H1 (cell line): ENCODE measurements around the gene GGT6. TPM values are rescaled to one million over a fixed set of nuclear protein-coding genes. Genes with fewer than 3 reads are reported as not detected.

ENCODE experiments used
- CTCF ChIA-PET: fragments of 300-600 bp; sonication (Branson Sonifier 250); formaldehyde crosslinking; loops from one replicate; lab custom pipeline; 2021; ENCODE audit not compliant: partially characterized antibody; lab: Charles Lee
- POLR2A ChIA-PET: fragments of 300-600 bp; sonication (Branson Sonifier 250); formaldehyde crosslinking; loops from one replicate; lab custom pipeline; 2021; ENCODE audit warnings: inconsistent platforms; ENCODE audit not compliant: partially characterized antibody; lab: Charles Lee
- DNase-seq, 2 experiments: peaks; one replicate each; pipeline versions ENCODE4 v3.0.0 to v3.0.0-alpha.2; 2010 to 2022; ENCODE audit warnings: low spot score in 2 of 2, low read depth in 1 of 2, mixed read lengths in 1 of 2
- FAIRE-seq: peaks from 2 replicates; lab custom pipeline; 2011; peaks lifted over from hg19 to GRCh38; lab: Jason Lieb, UNC
- H2AFZ ChIP-seq: 2 replicates; pipeline ENCODE4 v1.8.1; 2012; ENCODE audit warnings: low read length, inconsistent platforms
- H2AK5ac ChIP-seq: 2 replicates; pipeline ENCODE4 v1.6.1; 2013; ENCODE audit warnings: low read depth, low read length
- H2BK120ac ChIP-seq: replicated peaks from 2 replicates; pipeline ENCODE3; 2013; ENCODE audit warnings: low read depth, low read length, inconsistent platforms
- H2BK12ac ChIP-seq: 2 replicates; pipeline ENCODE4 v1.6.1; 2013; ENCODE audit warnings: low read depth, low read length
- H2BK15ac ChIP-seq: 2 replicates; pipeline ENCODE4 v1.6.1; 2013; ENCODE audit warnings: low read length
- H2BK20ac ChIP-seq: 2 replicates; pipeline ENCODE4 v1.6.1; 2013; ENCODE audit warnings: low read length
- H2BK5ac ChIP-seq: 2 replicates; pipeline ENCODE4 v1.6.1; 2013; ENCODE audit warnings: low read depth, low read length
- H3K14ac ChIP-seq: 2 replicates; pipeline ENCODE4 v1.6.1; 2013; ENCODE audit warnings: inconsistent platforms; ENCODE audit not compliant: insufficient read length
- H3K18ac ChIP-seq: 2 replicates; pipeline ENCODE4 v1.6.1; 2013; ENCODE audit warnings: low read length; ENCODE audit errors: extremely low read depth
- H3K23ac ChIP-seq: 2 replicates; pipeline ENCODE4 v1.6.1; 2013; ENCODE audit warnings: inconsistent platforms; ENCODE audit not compliant: insufficient read length
- H3K23me2 ChIP-seq: 2 replicates; pipeline ENCODE4 v1.6.1; 2013; ENCODE audit warnings: low read depth, low read length
- H3K27ac ChIP-seq: 2 replicates; pipeline ENCODE4 v1.6.1; 2011; ENCODE audit warnings: low read depth, low read length, inconsistent platforms
- H3K27me3 ChIP-seq, 4 experiments: replicated peaks in 1 of 4; 1 replicate in 1 of 4; 2 replicates in 3 of 4; pipeline versions ENCODE4 v1.6.1 to v1.8.1; 2011 to 2013; ENCODE audit warnings: low read length in 3 of 4, mild to moderate bottlenecking in 3 of 4, inconsistent platforms in 2 of 4, mixed read lengths in 2 of 4, moderate library complexity in 1 of 4; ENCODE audit not compliant: control insufficient read depth in 3 of 4, insufficient read depth in 3 of 4; ENCODE audit errors: extremely low read depth in 1 of 4
- H3K36me3 ChIP-seq, 4 experiments: 2 replicates each; pipeline versions ENCODE4 v1.6.1 to v1.8.1; 2011 to 2013; ENCODE audit warnings: mild to moderate bottlenecking in 4 of 4, low read length in 3 of 4, moderate library complexity in 2 of 4, control low read depth in 1 of 4, inconsistent platforms in 1 of 4; ENCODE audit not compliant: insufficient read depth in 4 of 4, control insufficient read depth in 2 of 4
- H3K4ac ChIP-seq: replicated peaks from 2 replicates; pipeline ENCODE3; 2013; ENCODE audit warnings: low read length, low read depth, mixed read lengths, inconsistent platforms; ENCODE audit not compliant: insufficient read length
- H3K4me1 ChIP-seq, 4 experiments: replicated peaks in 1 of 4; 1 replicate in 1 of 4; 2 replicates in 3 of 4; pipeline versions ENCODE4 v1.6.1 to v1.8.1; 2011 to 2013; ENCODE audit warnings: low read length in 3 of 4, inconsistent platforms in 2 of 4, mixed read lengths in 1 of 4; ENCODE audit not compliant: insufficient read depth in 4 of 4, control insufficient read depth in 3 of 4
- H3K4me2 ChIP-seq, 2 experiments: 2 replicates each; pipeline versions ENCODE4 v1.6.1 to v1.8.1; 2011 to 2013; ENCODE audit warnings: low read depth in 2 of 2, low read length in 2 of 2, control low read depth in 1 of 2, inconsistent platforms in 1 of 2, mild to moderate bottlenecking in 1 of 2; ENCODE audit not compliant: insufficient read depth in 1 of 2
- H3K4me3 ChIP-seq, 4 experiments: fragments of 200-600, 300-600 bp in 1 of 4; sonication (generic), shearing (Covaris generic), sonication (Bioruptor Twin) in 1 of 4; 2 replicates each; pipeline versions ENCODE4 v1.5.1 to v1.8.1; 2011 to 2016; ENCODE audit warnings: low read length in 4 of 4, low read depth in 3 of 4, control low read depth in 2 of 4, inconsistent platforms in 2 of 4, mild to moderate bottlenecking in 2 of 4, mixed read lengths in 1 of 4, moderate library complexity in 1 of 4; ENCODE audit not compliant: insufficient read depth in 2 of 4; ENCODE audit errors: extremely low read depth in 1 of 4
- H3K56ac ChIP-seq: replicated peaks from 2 replicates; pipeline ENCODE3; 2013; ENCODE audit warnings: low read depth, mild to moderate bottlenecking, mixed read lengths, low read length, inconsistent platforms; ENCODE audit not compliant: insufficient read length
- H3K79me1 ChIP-seq: 2 replicates; pipeline ENCODE4 v1.6.1; 2013; ENCODE audit warnings: low read depth, low read length, control low read depth
- H3K79me2 ChIP-seq, 2 experiments: 2 replicates each; pipeline versions ENCODE4 v1.6.1 to v1.8.1; 2012 to 2013; ENCODE audit warnings: low read length in 2 of 2, mild to moderate bottlenecking in 2 of 2, inconsistent platforms in 1 of 2; ENCODE audit not compliant: insufficient read depth in 2 of 2, control insufficient read depth in 1 of 2
- H3K9ac ChIP-seq, 4 experiments: replicated peaks in 1 of 4; 1 replicate in 1 of 4; 2 replicates in 3 of 4; pipeline versions ENCODE4 v1.6.1 to v1.8.1; 2011 to 2013; ENCODE audit warnings: low read depth in 3 of 4, low read length in 3 of 4, control low read depth in 2 of 4, mild to moderate bottlenecking in 2 of 4, moderate library complexity in 2 of 4, inconsistent platforms in 1 of 4; ENCODE audit errors: extremely low read depth in 1 of 4
- H3K9me3 ChIP-seq, 2 experiments: 2 replicates each; pipeline versions ENCODE4 v1.6.1 to v1.8.1; 2012 to 2013; ENCODE audit warnings: mild to moderate bottlenecking in 2 of 2, moderate library complexity in 2 of 2, control low read depth in 1 of 2, inconsistent platforms in 1 of 2, low read depth in 1 of 2, low read length in 1 of 2, mixed read lengths in 1 of 2; ENCODE audit not compliant: insufficient read depth in 2 of 2
- H4K20me1 ChIP-seq, 2 experiments: replicated peaks in 1 of 2; 2 replicates each; pipeline versions ENCODE3 to v1.8.1; 2011 to 2013; ENCODE audit warnings: inconsistent platforms in 2 of 2, low read length in 2 of 2, mild to moderate bottlenecking in 1 of 2; ENCODE audit not compliant: insufficient read depth in 2 of 2, control insufficient read depth in 1 of 2
- H4K5ac ChIP-seq: 2 replicates; pipeline ENCODE4 v1.6.1; 2013; ENCODE audit warnings: low read length, low read depth, mixed read lengths, inconsistent platforms; ENCODE audit not compliant: insufficient read length
- H4K8ac ChIP-seq: 2 replicates; pipeline ENCODE4 v1.8.0; 2013; ENCODE audit warnings: mild to moderate bottlenecking, moderate library complexity, low read length, inconsistent platforms; ENCODE audit not compliant: insufficient read depth; ENCODE audit errors: extremely low read depth
- H4K91ac ChIP-seq: replicated peaks from 2 replicates; pipeline ENCODE3; 2013; ENCODE audit warnings: low read length, mixed read lengths, inconsistent platforms; ENCODE audit not compliant: insufficient read length
- BRCA1 ChIP-seq: IDR thresholded peaks from 2 replicates; pipeline ENCODE4 v1.6.1; 2012; ENCODE audit warnings: low read depth, low read length, improper control_type of control experiment
- EGR1 ChIP-seq: IDR thresholded peaks from 2 replicates; pipeline ENCODE4 v1.6.1; 2011; ENCODE audit warnings: low read depth, low read length, borderline replicate concordance
- EP300 ChIP-seq, 2 experiments: IDR thresholded peaks; 1 replicate in 1 of 2; 2 replicates in 1 of 2; pipeline ENCODE4 v1.6.1; 2011 to 2012; ENCODE audit warnings: low read depth in 2 of 2, low read length in 2 of 2, mild to moderate bottlenecking in 2 of 2, borderline replicate concordance in 1 of 2, inconsistent platforms in 1 of 2, moderate library complexity in 1 of 2
- EZH2 ChIP-seq: fragments of 200-600 bp; sonication (generic); IDR thresholded peaks from 2 replicates; pipeline ENCODE4 v1.7.1; 2012; ENCODE audit warnings: low read depth, mild to moderate bottlenecking, moderate library complexity, low read length, inconsistent platforms; ENCODE audit not compliant: severe bottlenecking
- KDM1A ChIP-seq: fragments of 200-600, 300-600 bp; sonication (generic); IDR thresholded peaks from 2 replicates; pipeline ENCODE4 v1.7.1; 2016; ENCODE audit warnings: mild to moderate bottlenecking, low read length, borderline replicate concordance
- PHF8 ChIP-seq: fragments of 200-600 bp; sonication (generic); conservative IDR thresholded peaks from 2 replicates; pipeline ENCODE4 v1.7.1; 2012; ENCODE audit warnings: low read depth, mild to moderate bottlenecking, inconsistent platforms, low read length, moderate library complexity
- RNF2 ChIP-seq: fragments of 200-900, 300-1000 bp; sonication (generic); IDR thresholded peaks from 2 replicates; pipeline ENCODE4 v1.7.1; 2016; ENCODE audit warnings: borderline replicate concordance, low read depth, mild to moderate bottlenecking, antibody characterized with exemption, low read length; ENCODE audit not compliant: poor library complexity, severe bottlenecking; ENCODE audit errors: missing control alignments
- SP1 ChIP-seq: IDR thresholded peaks from 2 replicates; pipeline ENCODE4 v1.6.1; 2011; ENCODE audit warnings: low read depth, low read length
- SRF ChIP-seq: IDR thresholded peaks from 2 replicates; pipeline ENCODE4 v1.6.1; 2011; ENCODE audit warnings: mild to moderate bottlenecking, low read depth, low read length, moderate library complexity
- TAF1 ChIP-seq: IDR thresholded peaks from 2 replicates; pipeline ENCODE4 v1.6.1; 2011; ENCODE audit warnings: mild to moderate bottlenecking, low read depth, low read length
- TCF12 ChIP-seq: IDR thresholded peaks from 2 replicates; pipeline ENCODE4 v1.6.1; 2011; ENCODE audit warnings: low read depth, mild to moderate bottlenecking, low read length
- WGBS, 2 experiments: shearing (Covaris generic) in 1 of 2; methylation state at CpG; one replicate each; pipeline versions ENCODE4 v1.1.6 to v1.1.7; 2013 to 2015; ENCODE audit warnings: low lambda C conversion rate in 2 of 2, mixed read lengths in 2 of 2, inconsistent platforms in 1 of 2, low coverage in 1 of 2, missing lambda C conversion rate in 1 of 2; ENCODE audit not compliant: insufficient replicate concordance in 2 of 2, insufficient coverage in 1 of 2, insufficient read length in 1 of 2; ENCODE audit errors: extremely low coverage in 1 of 2, missing lambda C conversion rate in 1 of 2; 5-methylcytosine and 5-hydroxymethylcytosine counted together
- polyA plus RNA-seq, 7 experiments: library from polyadenylated mRNA; depleted of rRNA in 3 of 7; stranded (reverse) in 5 of 7; unstranded in 2 of 7; fragments of >200 nt in 5 of 7; fragments of 200-250 nt in 2 of 7; gene quantifications; 1 replicate in 5 of 7; 2 replicates in 1 of 7; 4 replicates in 1 of 7; pipeline versions ENCODE4 v1.2.1 to v1.2.3, GENCODE V29; 2011 to 2013; ENCODE audit warnings: missing spikeins in 2 of 7, mixed read lengths in 2 of 7
- total RNA-seq: library from RNA; stranded (reverse); fragmentation: NEBNext Ultra II Directional; extraction: Animal tissue kit (Norgen Biotek cat#: 25700); gene quantifications from 2 replicates; pipeline ENCODE4 v1.2.1, GENCODE V29; 2021

Gene GGT6
- total and polyA plus RNA-seq, 2 of the 8 experiments (the other 6 are each of a cell fraction or from before 2014, with no cell fraction given), result 0.18 TPM; not detected in 1

DNA sequence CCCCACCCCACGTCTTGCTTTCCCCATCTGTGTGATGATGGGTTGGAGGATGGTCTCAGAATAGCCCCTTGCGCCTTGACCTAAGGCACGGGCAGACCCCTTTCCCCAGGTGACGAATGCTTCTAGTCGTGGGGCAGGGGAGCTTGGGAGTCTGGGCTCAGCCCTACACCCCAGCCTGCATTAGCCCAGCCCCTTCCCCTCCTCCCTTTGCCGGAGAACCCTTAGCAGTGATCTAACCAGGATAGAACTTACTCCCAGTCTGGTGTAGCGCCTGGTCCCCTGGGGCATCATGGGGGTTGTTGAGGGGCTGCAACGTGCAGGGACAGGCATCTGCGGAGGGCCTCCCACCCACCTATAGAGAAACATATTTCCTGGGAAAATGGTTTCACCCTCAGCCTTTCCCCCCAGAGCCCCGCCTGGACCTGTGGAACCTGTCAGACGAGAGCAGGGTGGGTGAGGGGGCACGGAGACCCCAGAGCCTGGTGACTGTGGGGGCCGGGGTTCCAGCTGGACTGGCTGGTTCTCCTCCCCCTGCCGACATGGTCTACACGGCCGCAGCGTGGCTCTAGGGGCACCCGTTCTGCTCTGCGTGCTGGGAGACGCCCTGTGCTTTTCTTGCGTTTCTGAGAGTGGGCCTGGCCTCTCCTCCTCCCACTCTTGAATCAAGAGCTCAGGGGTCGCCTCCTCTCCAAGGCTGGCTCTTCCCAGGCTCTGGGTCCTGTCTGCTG lies 28.7 kb upstream of the GGT6 start:
- peaks cover 8% of the 10 kb centered on the region; the same call in 1 of the 2 replicates for H3K23me2 ChIP-seq
- no peak overlapping the region for H4K91ac ChIP-seq
- no peak overlapping the region for H3K18ac ChIP-seq
- no peaks in the 10 kb centered on the region for H3K9me3 ChIP-seq
- H3K9ac ChIP-seq, result no peak overlapping the region
- H3K36me3 ChIP-seq, result no peaks in the 10 kb centered on the region
- DNase-seq (no peak), FAIRE-seq (no peak)
- no peak overlapping the region for H3K4me2 ChIP-seq
- H3K27me3 ChIP-seq, result peaks cover 6 to 28% (median 23%) of the 10 kb centered on the region in 4 experiments; a peak in 6 of 7 replicates
- H4K5ac ChIP-seq, result no peak overlapping the region
- no peak overlapping the region for H3K27ac ChIP-seq
- 85% methylated on average over 13 of the region's 22 CpGs; no CpG with 5 or more reads in 1 of the 2 experiments for WGBS, 2 experiments
- H3K4ac ChIP-seq, result no peak overlapping the region
- CTCF ChIA-PET, result interaction anchor here (1.1 to 4.2 kb wide), 5 partner anchors 8 to 36 kb away, joined by 3 to 39 read pairs (median 5); no protein-coding TSS in a partner anchor
- no peak overlapping the region for H3K56ac ChIP-seq
- no peak overlapping the region for H2BK20ac ChIP-seq
- peaks cover 0 to 1% of the 10 kb centered on the region in 2 experiments for H4K20me1 ChIP-seq
- no peak overlapping the region for H2BK120ac ChIP-seq
- H2BK15ac ChIP-seq, result no peak overlapping the region
- H3K79me2 ChIP-seq, result no peaks in the 10 kb centered on the region
- no peaks in the 10 kb centered on the region for H3K79me1 ChIP-seq
- peaks cover 0 to 9% (median 5%) of the 10 kb centered on the region in 4 experiments; a peak in 4 of 7 replicates for H3K4me1 ChIP-seq
- no peak overlapping the region for H3K14ac ChIP-seq
- H2BK12ac ChIP-seq, result no peak overlapping the region
- POLR2A ChIA-PET, result interaction anchor here (1.2 kb wide), 2 partner anchors 9 to 10 kb away, joined by 3 to 4 read pairs; no protein-coding TSS in a partner anchor
- no peak overlapping the region for H3K23ac ChIP-seq
- no peak overlapping the region for H2AK5ac ChIP-seq
- H2AFZ ChIP-seq, result no peak overlapping the region
- H4K8ac ChIP-seq, result 0 out of 2 replicates have a peak overlapping the region, but pooled peaks have one; percentile 4
- no peak overlapping the region for H3K4me3 ChIP-seq
- H2BK5ac ChIP-seq, result no peak overlapping the region
- TF ChIP-seq TAF1, result no peak
- no peak for TF ChIP-seq EP300 (IDR thresholded peaks at IDR 0.05; ENCODE audit: borderline replicate concordance in 1 of 2, low read depth in 2 of 2, low read length in 2 of 2)
- TF ChIP-seq KDM1A, result no peak
- no peak for TF ChIP-seq PHF8
- no peak for TF ChIP-seq SP1
- TF ChIP-seq EGR1, result no peak
- TF ChIP-seq RNF2, result no peak
- TF ChIP-seq TCF12, result no peak
- TF ChIP-seq SRF, result no peak
- TF ChIP-seq BRCA1, result no peak
- TF ChIP-seq EZH2, result no peak
